Nephron progenitor cell (in vitro differentiated cells): Measurements from ENCODE around the gene SP110.
A peak's percentile ranks its signal among the peaks of the same experiment; 100 is the strongest.

ENCODE experiments used
- DNase-seq: peaks from one replicate; pipeline ENCODE4 v3.0.0; 2021
- H3K27ac Mint-ChIP-seq: 2 replicates; pipeline ENCODE4 v1.8.0; 2021; ENCODE audit warnings: mild to moderate bottlenecking, moderate library complexity, mixed read lengths
- H3K27me3 Mint-ChIP-seq: 2 replicates; pipeline ENCODE4 v1.8.0; 2021; ENCODE audit warnings: mild to moderate bottlenecking, low read depth, mixed read lengths; ENCODE audit not compliant: poor library complexity
- H3K36me3 Mint-ChIP-seq: 2 replicates; pipeline ENCODE4 v1.8.0; 2021; ENCODE audit warnings: low read depth, mixed read lengths
- H3K4me1 Mint-ChIP-seq: 2 replicates; pipeline ENCODE4 v1.8.0; 2021; ENCODE audit warnings: mixed read lengths
- H3K4me3 Mint-ChIP-seq: 2 replicates; pipeline ENCODE4 v1.8.0; 2021; ENCODE audit warnings: mild to moderate bottlenecking, moderate library complexity, mixed read lengths
- H3K9me3 Mint-ChIP-seq: 2 replicates; pipeline ENCODE4 v1.8.0; 2021; ENCODE audit warnings: mild to moderate bottlenecking, moderate library complexity, mixed read lengths
- CTCF ChIP-seq: fragments of 200-600 bp; sonication (generic); IDR thresholded peaks from 2 replicates; pipeline ENCODE4 v1.5.0; 2021; ENCODE audit warnings: antibody characterized with exemption

SP110 gene

GRCh38 chr2:230220347-230220969 lies 674 bp upstream of the SP110 start:
- no peaks in the 10 kb centered on the region for H3K9me3 Mint-ChIP-seq
- no peaks in the 10 kb centered on the region for H3K36me3 Mint-ChIP-seq
- H3K4me1 Mint-ChIP-seq: peaks cover 16% of the 10 kb centered on the region
- peaks cover 18% of the 10 kb centered on the region for H3K27me3 Mint-ChIP-seq
- no peak for DNase-seq
- H3K27ac Mint-ChIP-seq: no peak overlapping the region
- peak overlapping the region; percentile 86 for H3K4me3 Mint-ChIP-seq
- no peak for TF ChIP-seq CTCF

- Mint-ChIP-seq H3K36me3 (no peaks in the 10 kb centered on the region), H3K27ac (no peak overlapping the region), H3K4me1 (peaks cover 16% of the 10 kb centered on the region), H3K4me3 (no peak overlapping the region), H3K9me3 (no peaks in the 10 kb centered on the region), H3K27me3 (peaks cover 18% of the 10 kb centered on the region)
- TF ChIP-seq CTCF: no peak
- no peak for DNase-seq
Observed at GRCh38 chr2:230218421-230218820, 1.4 kb downstream of the SP110 start.

GRCh38 chr2:230217424-230217823 lies 2.4 kb downstream of the SP110 start:
- no peak overlapping the region for H3K27ac Mint-ChIP-seq

GRCh38 chr2:230216489-230216888 lies 3.3 kb downstream of the SP110 start:
- Mint-ChIP-seq H3K4me3 (no peak overlapping the region), H3K9me3 (no peaks in the 10 kb centered on the region), H3K27me3 (peaks cover 18% of the 10 kb centered on the region), H3K36me3 (no peaks in the 10 kb centered on the region), H3K4me1 (peaks cover 16% of the 10 kb centered on the region), H3K27ac (no peak overlapping the region)
- no peak for TF ChIP-seq CTCF
- no peak for DNase-seq

More at GRCh38 chr2:230217424-230217823, 2.4 kb downstream of the SP110 start:
- no peak for DNase-seq
- no peaks in the 10 kb centered on the region for H3K36me3 Mint-ChIP-seq
- H3K4me1 Mint-ChIP-seq: peaks cover 16% of the 10 kb centered on the region
- TF ChIP-seq CTCF: no peak
- H3K9me3 Mint-ChIP-seq: no peaks in the 10 kb centered on the region
- peaks cover 18% of the 10 kb centered on the region for H3K27me3 Mint-ChIP-seq
- no peak overlapping the region for H3K4me3 Mint-ChIP-seq

GRCh38 chr2:230209422-230210051 lies 10.2 kb downstream of the SP110 start:
- H3K27me3 Mint-ChIP-seq: peaks cover 4% of the 10 kb centered on the region

More at GRCh38 chr2:230209422-230210051, 10.2 kb downstream of the SP110 start:
- DNase-seq: no peak
- no peaks in the 10 kb centered on the region for H3K36me3 Mint-ChIP-seq
- H3K4me1 Mint-ChIP-seq: no peaks in the 10 kb centered on the region
- H3K9me3 Mint-ChIP-seq: no peaks in the 10 kb centered on the region
- no peak for TF ChIP-seq CTCF
- no peak overlapping the region for H3K4me3 Mint-ChIP-seq
- no peak overlapping the region for H3K27ac Mint-ChIP-seq
